Measurements from ENCODE around the gene RIPPLY3.

GRCh38 chr21:37028570-37028969 lies 22.1 kb downstream of the RIPPLY3 start:
- no peak for TF ChIP-seq CTCF (conservative IDR thresholded peaks at IDR 0.05 in 1 of 2, IDR thresholded peaks at IDR 0.05 in 1 of 2; ENCODE audit: low read depth in 1 of 2, low read length in 2 of 2)
- no peak for TF ChIP-seq EZH2 (IDR thresholded peaks at IDR 0.05; ENCODE audit: low read length, missing control alignments)
